AML-193 (cell line): ENCODE results near the gene TNFRSF8.

Experiments used
- DNase-seq, 2 experiments: peaks; one replicate each; lab custom pipeline; 2025; lab: John Stamatoyannopoulos, UW

The TNFRSF8 gene

DNA sequence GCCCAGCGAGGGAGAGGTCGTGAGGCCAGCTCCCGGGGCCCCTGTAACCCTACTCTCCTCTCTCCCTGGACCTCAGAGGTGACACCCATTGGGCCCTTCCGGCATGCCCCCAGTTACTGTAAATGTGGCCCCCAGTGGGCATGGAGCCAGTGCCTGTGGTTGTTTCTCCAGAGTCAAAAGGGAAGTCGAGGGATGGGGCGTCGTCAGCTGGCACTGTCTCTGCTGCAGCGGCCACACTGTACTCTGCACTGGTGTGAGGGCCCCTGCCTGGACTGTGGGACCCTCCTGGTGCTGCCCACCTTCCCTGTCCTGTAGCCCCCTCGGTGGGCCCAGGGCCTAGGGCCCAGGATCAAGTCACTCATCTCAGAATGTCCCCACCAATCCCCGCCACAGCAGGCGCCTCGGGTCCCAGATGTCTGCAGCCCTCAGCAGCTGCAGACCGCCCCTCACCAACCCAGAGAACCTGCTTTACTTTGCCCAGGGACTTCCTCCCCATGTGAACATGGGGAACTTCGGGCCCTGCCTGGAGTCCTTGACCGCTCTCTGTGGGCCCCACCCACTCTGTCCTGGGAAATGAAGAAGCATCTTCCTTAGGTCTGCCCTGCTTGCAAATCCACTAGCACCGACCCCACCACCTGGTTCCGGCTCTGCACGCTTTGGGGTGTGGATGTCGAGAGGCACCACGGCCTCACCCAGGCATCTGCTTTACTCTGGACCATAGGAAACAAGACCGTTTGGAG, 80.0 kb downstream of the TNFRSF8 start:
- DNase-seq = peak in 1 of 2 experiments; percentile 82

DNA sequence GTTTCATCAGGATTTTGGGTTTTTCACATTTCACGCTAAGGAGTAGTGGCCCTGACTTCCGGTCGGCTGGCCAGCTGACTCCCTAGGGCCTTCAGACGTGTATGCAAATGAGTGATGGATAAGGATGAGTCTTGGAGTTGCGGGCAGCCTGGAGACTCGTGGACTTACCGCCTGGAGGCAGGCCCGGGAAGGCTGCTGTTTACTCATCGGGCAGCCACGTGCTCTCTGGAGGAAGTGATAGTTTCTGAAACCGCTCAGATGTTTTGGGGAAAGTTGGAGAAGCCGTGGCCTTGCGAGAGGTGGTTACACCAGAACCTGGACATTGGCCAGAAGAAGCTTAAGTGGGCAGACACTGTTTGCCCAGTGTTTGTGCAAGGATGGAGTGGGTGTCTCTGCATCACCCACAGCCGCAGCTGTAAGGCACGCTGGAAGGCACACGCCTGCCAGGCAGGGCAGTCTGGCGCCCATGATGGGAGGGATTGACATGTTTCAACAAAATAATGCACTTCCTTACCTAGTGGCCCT, 80.6 kb downstream of the TNFRSF8 start:
- DNase-seq = peak; percentile 94 to 95

DNA sequence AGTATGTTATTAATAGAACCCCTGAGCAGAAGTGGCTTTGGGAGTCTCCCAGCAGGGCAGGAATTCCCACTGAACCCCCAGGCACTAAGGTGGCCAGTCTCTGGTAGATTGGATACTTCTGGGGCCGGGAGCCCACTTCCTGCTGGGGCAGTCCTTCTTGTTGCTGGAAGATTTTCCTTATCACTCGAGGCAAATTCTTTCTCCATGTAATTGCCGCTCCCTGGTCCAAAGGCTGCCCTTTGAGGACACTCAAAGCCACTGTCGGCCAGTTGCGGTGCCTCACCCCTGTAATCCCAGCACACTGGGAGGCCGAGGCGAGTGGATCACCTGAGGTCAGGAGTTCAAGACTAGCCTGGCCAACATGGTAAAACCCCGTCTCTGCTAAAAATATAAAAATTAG, 81.1 kb downstream of the TNFRSF8 start:
- no peak for DNase-seq

DNA sequence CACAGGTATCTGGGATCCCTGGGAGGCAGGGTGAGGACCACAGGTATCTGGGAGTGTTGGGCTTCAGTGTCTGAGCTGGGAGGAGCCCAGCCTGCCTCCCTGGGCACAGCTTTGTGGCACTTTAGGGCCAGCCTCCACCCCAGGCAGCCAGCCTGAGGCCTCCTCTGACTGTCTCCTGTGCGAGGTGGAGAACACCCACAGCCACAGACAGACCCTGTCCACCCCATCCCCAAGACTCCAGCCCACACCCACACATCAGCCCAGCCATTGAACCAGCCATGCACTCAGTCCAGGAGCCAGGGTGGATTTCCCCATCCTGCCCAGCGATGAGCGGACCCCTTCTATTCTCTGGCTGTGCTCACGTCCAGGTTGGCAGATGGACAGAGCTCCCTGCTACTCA, 81.9 kb downstream of the TNFRSF8 start:
- no peak for DNase-seq

DNA sequence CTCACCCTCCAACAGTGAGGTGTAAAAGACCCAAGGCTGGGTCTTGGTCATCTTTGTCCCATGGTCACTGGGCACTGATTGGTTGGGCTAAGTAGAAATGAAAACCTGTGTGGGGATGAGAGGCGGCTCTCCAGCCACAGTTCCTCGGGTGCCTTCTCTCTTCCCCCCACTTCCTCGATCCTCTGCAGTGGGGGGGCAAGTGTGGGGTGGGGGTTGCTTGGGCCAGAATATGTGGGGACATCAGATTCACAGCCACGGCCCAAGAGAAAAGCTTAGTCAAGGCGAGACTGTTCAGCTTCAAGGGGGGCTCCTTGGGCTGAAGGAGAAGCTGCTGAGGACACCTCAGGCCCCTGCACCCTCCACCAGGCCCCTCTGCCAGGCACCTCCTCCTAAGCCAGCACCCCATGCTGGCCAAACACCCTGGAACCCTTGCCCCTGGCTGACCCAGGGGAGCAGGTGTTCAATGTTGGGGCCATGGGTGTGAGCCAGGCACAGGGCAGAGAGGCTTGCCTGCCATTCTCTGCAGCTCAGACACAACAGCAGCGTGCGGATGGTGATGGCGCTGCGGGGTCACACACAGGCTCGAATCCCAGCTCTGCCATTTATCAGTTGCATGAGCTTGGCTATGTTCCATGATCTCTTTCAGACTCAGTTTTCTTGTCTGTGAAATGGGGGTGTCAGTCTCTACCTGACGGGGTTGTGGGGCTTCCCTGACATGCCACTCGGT, 82.7 kb downstream of the TNFRSF8 start:
- DNase-seq = no peak

DNA sequence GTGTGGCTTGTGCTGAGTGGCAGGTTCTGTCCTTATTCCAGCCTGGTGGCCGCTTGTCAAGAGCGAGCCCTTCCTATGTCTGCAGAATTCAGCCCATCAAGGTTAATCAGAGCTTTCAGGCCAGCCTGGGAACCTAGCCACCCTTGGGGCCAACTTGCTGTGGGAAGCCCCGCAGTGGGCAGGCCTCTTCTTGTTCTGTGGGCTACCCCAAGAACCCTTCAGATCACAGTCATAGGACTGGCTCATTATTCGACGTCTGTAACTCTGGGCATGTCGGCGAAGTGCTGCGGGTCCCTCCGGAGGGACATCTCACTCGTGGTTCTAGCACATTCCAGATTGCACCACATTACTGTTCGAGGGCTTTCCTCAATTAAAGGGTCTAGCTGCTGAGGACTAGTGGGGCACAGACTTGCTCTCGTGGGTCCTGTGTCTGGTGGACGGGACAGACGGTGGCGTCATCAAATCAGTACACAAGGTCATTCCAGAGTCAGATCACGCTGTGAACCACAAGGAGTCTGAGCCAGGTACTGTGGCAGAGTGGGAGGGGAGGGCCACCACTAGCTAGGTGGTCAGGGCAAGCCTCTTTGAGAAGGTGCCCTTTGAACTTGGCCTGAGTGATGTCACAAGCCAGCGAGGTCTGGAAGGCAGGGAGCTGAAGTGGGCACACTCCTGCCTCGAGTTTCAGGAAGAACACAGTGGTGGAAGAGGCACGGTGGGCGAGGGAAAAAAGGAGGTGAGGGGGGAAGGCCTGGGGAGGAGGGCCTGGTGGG, 83.4 kb downstream of the TNFRSF8 start:
- DNase-seq = no peak

DNA sequence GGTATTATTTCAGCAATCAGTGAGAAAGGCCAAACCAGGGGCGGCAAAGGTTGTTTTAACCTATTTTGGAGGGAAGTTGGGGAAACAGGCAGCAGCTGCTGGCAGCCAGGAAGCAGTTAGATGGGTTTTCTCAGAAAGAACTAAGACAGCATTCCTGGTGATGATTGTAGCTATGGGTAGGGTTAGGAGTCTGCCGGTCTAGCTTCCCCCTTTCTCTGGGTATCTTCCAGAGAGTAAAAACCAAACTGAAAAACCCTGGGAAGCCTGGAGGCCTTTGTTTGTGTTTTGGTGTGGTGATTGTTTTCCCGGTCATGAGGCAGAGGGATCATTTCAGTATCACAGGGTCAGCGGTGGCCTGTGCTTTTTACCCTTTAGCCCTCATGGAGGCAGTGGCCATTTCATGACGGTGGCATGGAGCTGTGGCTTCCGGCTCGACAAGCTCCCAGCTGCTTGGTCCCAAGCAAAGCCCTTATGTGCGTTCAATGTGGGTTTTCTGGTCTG, 84.1 kb downstream of the TNFRSF8 start:
- no peak for DNase-seq

DNA sequence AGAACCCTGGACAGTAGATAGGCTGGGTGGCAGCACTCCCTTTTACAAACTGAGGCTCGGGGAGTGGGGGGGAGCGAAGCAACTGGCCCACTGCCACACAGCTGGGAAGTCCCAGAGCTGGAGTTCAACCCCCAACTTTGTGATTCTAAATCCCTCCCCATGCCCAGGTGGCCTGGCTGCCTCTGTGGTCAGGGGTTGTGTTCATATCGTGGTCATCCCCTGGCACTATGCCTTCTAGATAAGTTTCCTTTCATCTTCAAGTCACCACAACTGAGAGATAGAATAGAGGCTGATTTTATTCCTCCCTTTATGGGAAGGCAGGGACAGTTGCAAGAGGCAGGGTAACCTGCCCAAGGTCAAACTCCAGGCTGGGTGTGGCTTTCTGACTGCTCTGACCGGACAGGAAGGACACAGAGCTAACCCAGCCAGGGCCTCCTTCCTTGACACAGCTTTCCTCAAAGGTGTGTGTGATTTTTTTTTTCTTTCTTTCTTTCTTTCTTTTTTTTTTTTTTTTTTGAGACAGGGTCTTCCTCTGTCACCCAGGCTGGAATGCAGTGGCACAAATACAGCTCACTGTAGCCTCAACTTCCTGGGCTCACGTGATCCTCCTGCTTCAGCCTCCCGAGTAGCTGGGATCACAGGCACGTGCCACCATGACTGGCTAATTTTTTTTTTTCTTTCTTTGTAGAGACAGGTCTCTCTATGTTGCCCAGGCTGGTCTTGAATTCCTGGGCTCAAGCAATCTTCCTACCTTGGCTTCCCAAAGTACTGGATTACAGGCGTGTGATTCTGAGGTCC, 85.3 kb downstream of the TNFRSF8 start:
- DNase-seq = no peak

DNA sequence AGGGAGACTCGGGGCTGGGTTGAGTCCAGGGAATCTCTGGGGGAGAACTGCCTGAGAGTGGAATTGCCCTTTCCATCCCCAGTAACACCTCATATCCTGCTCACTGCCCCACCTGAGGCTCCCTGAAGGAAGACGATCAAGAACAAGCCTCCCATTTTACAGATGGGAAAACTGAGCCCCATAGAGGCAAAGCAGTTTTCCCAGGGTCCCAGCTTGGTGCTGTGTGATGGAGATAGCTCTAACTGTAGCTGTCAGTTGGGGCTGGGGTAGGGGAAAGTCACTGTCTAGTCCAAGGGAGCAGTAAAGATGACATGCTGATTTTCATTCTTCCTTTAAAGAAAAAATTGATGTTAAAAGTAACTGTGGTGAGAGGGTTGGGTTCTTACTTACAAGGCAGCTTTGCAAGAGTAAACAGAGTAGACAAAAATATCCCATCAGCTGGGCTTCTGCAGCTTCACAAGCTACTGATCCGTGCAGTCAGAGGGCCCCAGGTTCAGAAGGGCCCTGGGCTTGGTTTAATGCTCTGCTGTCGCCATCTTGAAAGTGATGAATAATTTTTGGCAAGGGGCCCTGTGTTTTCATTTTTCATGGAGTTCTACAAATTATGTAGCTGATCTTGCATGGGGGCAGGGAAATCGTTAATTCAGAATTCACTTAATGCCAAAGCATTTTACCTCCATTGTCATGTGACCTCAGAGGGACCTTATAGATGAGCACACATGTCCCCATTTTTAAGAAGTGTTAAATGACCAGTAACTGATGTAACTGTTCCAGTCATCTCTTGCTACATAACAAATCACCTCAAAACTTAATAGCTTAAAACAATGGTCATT, 86.1 kb downstream of the TNFRSF8 start:
- DNase-seq = no peak

DNA sequence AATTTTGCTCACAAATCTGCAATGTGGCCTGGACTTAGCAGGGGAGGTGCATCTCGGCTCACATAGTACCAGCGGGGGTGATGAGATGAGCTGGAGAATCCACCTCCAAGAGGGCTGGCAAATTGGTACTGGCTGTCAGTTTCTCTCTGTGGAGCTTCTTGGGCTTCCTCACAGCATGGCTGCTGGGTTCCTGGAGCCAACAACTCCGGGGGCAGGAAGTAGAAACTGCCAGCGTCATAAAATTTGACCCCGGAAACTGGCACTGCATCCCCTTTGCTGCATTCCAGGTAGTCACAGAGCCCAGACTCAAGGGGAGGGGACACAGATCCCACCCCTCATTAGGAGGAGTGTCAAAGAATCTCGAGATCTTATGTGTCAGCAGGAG, 86.7 kb downstream of the TNFRSF8 start:
- DNase-seq = no peak

DNA sequence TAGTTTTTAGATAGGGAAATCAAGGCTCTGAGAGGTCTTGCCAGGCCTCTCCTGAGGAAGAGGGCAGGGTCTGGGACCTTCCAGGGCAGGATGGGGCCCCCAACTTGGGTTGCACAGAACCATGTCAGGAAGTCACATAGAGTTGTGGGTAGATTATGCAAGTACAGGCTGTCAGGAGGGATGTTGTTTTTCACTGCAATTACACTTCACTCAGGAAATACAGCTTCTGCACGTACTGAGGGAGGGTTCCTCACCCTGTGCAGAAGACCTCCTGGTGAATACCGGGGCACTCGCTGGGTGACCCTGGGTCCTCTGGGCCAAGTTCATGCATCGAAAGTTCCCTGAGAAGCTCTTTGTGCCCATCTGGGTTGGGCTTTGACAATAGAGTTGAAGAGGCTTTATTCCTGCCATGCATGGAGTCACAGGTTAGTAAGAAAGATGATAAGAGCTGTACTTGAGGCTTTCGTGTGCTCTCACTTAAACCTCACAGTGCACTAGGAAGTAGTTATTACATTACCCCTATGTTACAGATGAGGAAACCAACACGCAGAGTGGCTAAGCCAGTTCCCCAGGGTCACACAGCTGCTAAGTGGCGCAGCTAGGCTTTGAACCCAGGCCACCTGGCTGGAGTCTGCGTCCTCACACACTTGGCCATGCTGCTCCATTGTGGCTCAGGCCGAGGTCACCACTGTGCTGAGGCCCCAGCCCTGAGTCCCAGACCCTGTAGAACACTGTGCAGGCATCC, 87.5 kb downstream of the TNFRSF8 start:
- DNase-seq = peak; percentile 67 to 72

DNA sequence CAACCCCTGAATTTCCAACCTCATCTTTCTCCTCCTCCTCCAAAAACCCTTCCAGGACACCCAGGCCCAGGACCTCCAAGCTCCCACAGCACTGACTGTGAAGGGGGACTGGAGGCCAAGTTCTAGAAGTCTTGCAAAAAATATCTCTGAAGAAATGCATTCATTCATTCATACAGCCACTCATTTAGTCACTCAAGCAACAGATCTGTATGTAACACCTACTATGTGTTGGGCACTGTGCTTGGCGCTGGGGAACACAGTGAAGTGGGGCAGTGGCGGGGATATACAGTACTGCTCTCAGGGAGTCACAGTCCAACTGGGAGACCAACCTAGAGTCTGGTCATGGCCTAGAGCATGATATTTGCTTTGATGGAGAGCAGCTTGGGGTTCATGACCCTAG, 88.4 kb downstream of the TNFRSF8 start:
- no peak for DNase-seq

DNA sequence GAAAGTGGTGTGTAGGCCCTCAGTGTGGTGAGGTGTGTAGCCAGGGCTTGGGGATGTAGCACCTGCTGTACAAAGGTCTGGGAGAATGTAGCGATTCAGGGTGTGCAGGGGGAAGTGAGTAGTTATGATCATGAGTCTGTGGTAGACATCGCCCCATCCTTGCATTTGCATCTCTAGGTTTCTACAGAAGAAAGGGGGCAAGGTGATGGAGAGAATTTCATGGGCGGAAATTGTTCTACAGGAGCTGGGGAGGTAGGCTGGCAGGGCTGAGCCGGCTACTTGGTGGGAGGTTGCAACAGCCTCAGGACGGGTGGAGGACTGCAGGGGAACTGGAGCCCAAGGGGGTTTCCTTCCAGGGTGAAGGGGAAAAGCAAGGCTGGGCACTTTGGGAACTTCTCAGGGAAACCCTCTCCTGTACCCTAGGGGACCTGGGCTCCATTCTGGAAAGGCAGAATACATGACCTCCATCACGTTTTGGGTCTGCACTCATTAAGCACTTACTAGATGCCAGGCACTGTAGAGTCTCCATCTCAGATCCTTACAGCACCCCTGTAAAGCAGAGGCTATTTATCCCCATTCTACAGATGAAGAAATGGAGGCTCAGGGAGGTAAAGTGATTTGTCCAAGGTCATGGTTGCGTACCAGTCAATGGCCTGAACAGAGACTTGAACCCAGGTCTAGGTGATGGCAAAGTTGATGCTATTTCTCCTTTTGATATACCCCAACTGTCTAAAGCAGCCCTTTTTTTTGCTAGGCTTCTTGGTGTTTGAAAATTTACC, 89.2 kb downstream of the TNFRSF8 start:
- DNase-seq = no peak

DNA sequence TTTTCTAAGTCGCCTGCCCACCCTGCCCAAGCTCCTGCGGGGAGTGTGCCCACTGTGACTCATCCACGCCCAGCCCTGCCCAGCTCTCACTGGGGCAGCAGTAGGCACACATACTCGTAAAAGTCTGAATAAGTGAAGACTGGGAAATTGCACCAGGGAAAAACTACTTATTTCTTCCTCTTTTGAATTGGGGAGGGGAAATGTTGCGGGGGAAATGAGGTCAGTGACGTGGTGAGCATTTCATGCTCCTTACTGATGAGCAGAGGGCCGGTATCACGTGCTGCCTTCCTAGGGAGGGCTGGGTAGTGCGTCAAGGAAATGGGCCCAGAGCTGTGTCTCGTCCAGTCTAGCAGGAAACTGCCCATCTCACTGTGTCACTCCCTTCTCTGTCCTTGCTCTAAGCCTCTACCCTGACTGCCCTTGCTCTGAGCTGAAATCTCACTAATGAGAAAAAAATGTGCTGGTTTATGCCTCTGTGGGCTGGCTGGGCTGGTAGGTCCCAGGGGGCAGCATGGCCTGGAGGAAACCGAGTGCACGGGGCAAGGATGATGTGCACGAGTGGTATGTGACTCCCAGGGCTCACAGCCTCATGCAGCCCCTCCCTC, 90.2 kb downstream of the TNFRSF8 start:
- peak; percentile 85 to 90 for DNase-seq

DNA sequence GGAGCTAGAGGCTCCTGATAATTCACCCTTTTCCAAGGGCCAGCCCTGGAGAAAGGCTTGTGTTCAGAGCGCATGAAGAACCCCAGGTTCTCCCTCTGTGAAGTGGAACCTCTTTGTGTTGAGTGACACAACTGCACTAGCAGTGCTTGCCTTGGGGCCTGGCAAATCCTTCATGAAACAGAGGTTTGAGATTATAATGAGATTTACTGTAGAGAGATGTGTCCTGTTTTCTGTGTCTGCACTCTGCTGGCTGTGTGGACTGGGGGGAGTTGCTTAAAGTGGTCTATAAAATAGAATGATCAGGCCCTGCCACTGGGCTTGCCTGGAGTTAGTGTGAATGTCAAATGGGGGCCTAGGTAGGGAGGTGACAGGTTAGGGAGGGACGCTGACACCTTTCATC, 92.2 kb downstream of the TNFRSF8 start:
- no peak for DNase-seq

DNA sequence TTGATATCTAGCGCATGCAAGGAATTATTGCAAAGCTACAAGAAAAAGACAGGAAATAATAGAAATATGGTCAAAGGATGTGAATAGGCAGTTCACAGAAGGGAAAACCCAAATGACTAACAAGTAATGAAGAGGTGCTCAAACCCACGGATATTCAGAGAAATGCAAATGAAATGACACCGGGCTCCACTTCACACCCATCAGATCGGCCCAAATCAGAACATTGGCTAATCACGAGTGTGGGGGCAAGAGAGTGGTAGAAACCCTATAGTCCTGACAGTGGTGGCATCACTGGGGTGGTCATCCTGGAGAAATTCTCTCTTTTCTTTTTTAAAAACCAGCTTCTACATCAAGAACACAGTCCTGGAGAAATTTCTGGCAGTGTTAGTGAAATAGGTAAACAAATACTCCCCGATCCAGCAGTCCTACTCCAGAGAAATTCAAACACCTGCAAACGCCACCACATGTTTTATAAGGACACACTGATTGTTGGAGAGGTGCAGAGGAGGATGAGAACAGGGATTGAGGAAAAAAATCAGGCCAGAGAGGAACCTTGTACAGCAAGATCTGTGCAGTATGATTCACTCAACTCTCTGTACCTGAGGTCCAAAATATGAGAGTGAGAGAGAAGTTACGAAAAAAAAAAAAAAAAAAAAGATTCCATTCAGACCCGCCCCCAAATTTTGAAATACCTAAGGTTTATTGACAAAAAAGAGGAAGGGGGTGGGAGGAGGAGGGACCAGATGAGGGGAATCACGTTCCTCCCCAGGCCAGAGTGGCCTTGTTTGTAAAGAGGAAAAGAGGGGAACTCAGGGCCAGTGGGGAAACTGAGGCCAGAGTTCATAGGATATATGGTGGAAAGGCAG, 94.5 kb downstream of the TNFRSF8 start:
- peak; percentile 57 to 63 for DNase-seq

DNA sequence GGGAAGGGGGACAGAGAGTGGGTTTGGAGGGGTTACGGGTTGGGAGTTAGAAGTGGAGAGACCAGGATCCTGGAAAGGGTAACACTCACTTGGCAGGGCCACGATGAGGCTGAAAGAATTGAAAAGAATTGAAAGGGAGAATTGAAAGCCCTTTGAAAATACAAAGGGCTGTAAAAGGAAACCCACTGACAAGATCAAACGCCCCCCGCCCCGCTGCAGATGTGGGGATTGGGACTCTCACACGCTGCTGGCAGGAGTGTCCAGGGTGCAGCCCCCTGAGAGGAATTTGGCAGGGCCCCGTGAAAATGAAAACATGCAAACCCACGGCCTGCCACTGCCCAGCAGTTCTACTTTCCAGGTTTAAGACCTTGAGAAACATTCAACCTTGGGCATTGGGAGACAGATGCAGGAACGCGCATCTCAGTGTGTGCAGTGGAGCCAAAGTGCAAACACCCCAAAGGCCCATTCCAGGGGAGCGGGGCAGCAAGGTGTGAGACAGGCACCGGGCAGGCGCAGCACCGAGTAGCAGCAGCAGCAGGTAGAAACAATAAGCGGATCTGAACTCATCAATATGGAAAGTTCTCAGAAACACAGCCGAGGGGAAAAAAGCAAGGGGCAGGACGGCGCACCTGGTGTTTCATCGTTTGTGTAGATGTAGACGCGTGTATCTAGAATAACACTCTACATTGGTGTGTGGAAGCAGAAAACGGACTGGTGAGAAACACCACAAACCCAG, 95.4 kb downstream of the TNFRSF8 start:
- no peak for DNase-seq
